GM12878 (cell line): ENCODE results near the gene FAM81B. TPM values are rescaled to one million over a fixed set of nuclear protein-coding genes. Genes with fewer than 3 reads are reported as not detected.

Experiments
- ATAC-seq: fragments of 200-7000 bp; cut with Tn5 transposase; 3 replicates; pipeline ENCODE4 v1.9.1; 2020; ENCODE audit warnings: mild to moderate bottlenecking, moderate library complexity
- BruUV-seq: library from RNA; stranded (reverse); fragments of 400-500 nt; replicated peaks from 2 replicates; lab custom pipeline; 2021; lab: Mats Ljungman, UMichigan
- CTCF ChIA-PET: fragments of 300-600 bp; sonication (Branson Sonifier 250); formaldehyde crosslinking; extraction: SDS; loops from one replicate; lab custom pipeline; 2021; ENCODE audit warnings: inconsistent platforms; lab: Yijun Ruan, JAX
- POLR2A ChIA-PET: fragments of 350-600 bp; formaldehyde crosslinking; extraction: SDS; loops from one replicate; lab custom pipeline; 2021; ENCODE audit warnings: inconsistent platforms; lab: Charles Lee
- RAD21 ChIA-PET: fragments of 300-600 bp; sonication (Branson Sonifier 250); formaldehyde crosslinking; loops from one replicate; lab custom pipeline; 2023; ENCODE audit warnings: antibody characterized with exemption; ENCODE audit not compliant: unreplicated experiment; lab: Charles Lee
- SMC1A ChIA-PET: fragments of 300-600 bp; sonication (Branson Sonifier 250); formaldehyde crosslinking; loops from one replicate; lab custom pipeline; 2023; ENCODE audit not compliant: unreplicated experiment, uncharacterized antibody; lab: Charles Lee
- DNase-seq: peaks from one replicate; pipeline ENCODE4 v3.0.0-alpha.2; 2011; ENCODE audit warnings: low read depth, low spot score
- FAIRE-seq: peaks from 3 replicates; lab custom pipeline; 2011; peaks lifted over from hg19 to GRCh38; lab: Jason Lieb, UNC
- H2AFZ ChIP-seq: 2 replicates; pipeline ENCODE4 v1.6.0; 2011; ENCODE audit warnings: low read depth, low read length, control low read depth; ENCODE audit not compliant: control insufficient read depth
- H3K27ac ChIP-seq: 2 replicates; pipeline ENCODE4 v1.5.1; 2011; ENCODE audit warnings: control low read depth; ENCODE audit not compliant: control insufficient read depth, insufficient read depth
- H3K27me3 ChIP-seq, 2 experiments: replicated peaks in 1 of 2; 2 replicates each; pipeline versions ENCODE4 v1.6.0 to v1.6.1; 2011; ENCODE audit warnings: low read length in 1 of 2; ENCODE audit not compliant: control insufficient read depth in 2 of 2, insufficient read depth in 2 of 2
- H3K36me3 ChIP-seq, 2 experiments: 2 replicates each; pipeline ENCODE4 v1.5.1; 2011; ENCODE audit warnings: low read length in 1 of 2; ENCODE audit not compliant: control insufficient read depth in 2 of 2, insufficient read depth in 2 of 2
- H3K4me1 ChIP-seq: 2 replicates; pipeline ENCODE4 v1.6.1; 2011; ENCODE audit warnings: mild to moderate bottlenecking, low read length, moderate library complexity, mixed read lengths; ENCODE audit not compliant: control insufficient read depth, insufficient read depth
- H3K4me2 ChIP-seq: 2 replicates; pipeline ENCODE4 v1.6.0; 2011; ENCODE audit warnings: control low read depth; ENCODE audit not compliant: control insufficient read depth, insufficient read depth
- H3K4me3 ChIP-seq: fragments of 200-600 bp; sonication (generic); 2 replicates; pipeline ENCODE4 v1.5.1; 2016
- H3K79me2 ChIP-seq: 2 replicates; pipeline ENCODE4 v1.6.0; 2011; ENCODE audit warnings: low read length; ENCODE audit not compliant: control insufficient read depth, insufficient read depth
- H3K9ac ChIP-seq: 2 replicates; pipeline ENCODE4 v1.8.0; 2011; ENCODE audit warnings: low read length, control low read depth, mixed read lengths; ENCODE audit not compliant: control insufficient read depth, insufficient read depth
- H3K9me3 ChIP-seq: replicated peaks from 3 replicates; pipeline ENCODE4 v1.5.1; 2011; ENCODE audit warnings: mild to moderate bottlenecking, low read length; ENCODE audit not compliant: control insufficient read depth, insufficient read depth
- H4K20me1 ChIP-seq: 2 replicates; pipeline ENCODE4 v1.6.0; 2011; ENCODE audit not compliant: control insufficient read depth, insufficient read depth
- BCL11A ChIP-seq: IDR thresholded peaks from 2 replicates; pipeline ENCODE4 v1.6.1; 2011; ENCODE audit warnings: low read depth, low read length
- CBX3 ChIP-seq: fragments of 200-600 bp; sonication (generic); IDR thresholded peaks from 2 replicates; pipeline ENCODE4 v1.6.1; 2016; ENCODE audit warnings: low read depth, borderline replicate concordance
- CEBPB ChIP-seq, 2 experiments: fragments of 150-350 bp in 1 of 2; IDR thresholded peaks; 2 replicates each; pipeline ENCODE4 v1.6.1; 2012 to 2014; ENCODE audit warnings: low read depth in 2 of 2, low read length in 2 of 2, borderline replicate concordance in 1 of 2, inconsistent platforms in 1 of 2
- CHD1 ChIP-seq: IDR thresholded peaks from 2 replicates; pipeline ENCODE4 v1.6.1; 2012; ENCODE audit warnings: low read depth, low read length, improper control_type of control experiment
- HDGF ChIP-seq: fragments of 450-650 bp; IDR thresholded peaks from 2 replicates; pipeline ENCODE4 v1.6.1; 2016; ENCODE audit warnings: antibody characterized with exemption
- IKZF2 ChIP-seq, 2 experiments: fragments of 450-650 bp; IDR thresholded peaks; 2 replicates each; pipeline ENCODE4 v1.6.1; 2017; ENCODE audit warnings: mild to moderate bottlenecking in 2 of 2, moderate library complexity in 2 of 2
- KAT2A ChIP-seq: conservative IDR thresholded peaks from 2 replicates; pipeline ENCODE4 v1.6.1; 2011; ENCODE audit warnings: low read depth, low read length; ENCODE audit not compliant: control insufficient read depth
- NFYA ChIP-seq: IDR thresholded peaks from 2 replicates; pipeline ENCODE4 v1.6.1; 2011; ENCODE audit warnings: low read depth, mild to moderate bottlenecking, low read length, improper control_type of control experiment, borderline replicate concordance
- POLR2AphosphoS5 ChIP-seq: IDR thresholded peaks from 2 replicates; pipeline ENCODE4 v1.6.1; 2011; ENCODE audit warnings: mild to moderate bottlenecking, low read length, inconsistent platforms
- RAD51 ChIP-seq: fragments of 450-650 bp; IDR thresholded peaks from 2 replicates; pipeline ENCODE4 v1.6.1; 2016; ENCODE audit warnings: moderate library complexity, mild to moderate bottlenecking, inconsistent platforms
- RELA ChIP-seq: fragments of 450-650 bp; IDR thresholded peaks from 2 replicates; pipeline ENCODE4 v1.8.0; 2014; ENCODE audit warnings: borderline replicate concordance; ENCODE audit not compliant: partially characterized antibody
- SIN3A ChIP-seq: IDR thresholded peaks from 2 replicates; pipeline ENCODE4 v1.6.1; 2012; ENCODE audit warnings: low read depth, low read length, improper control_type of control experiment
- SREBF2 ChIP-seq: IDR thresholded peaks from 2 replicates; pipeline ENCODE4 v1.6.1; 2012; ENCODE audit warnings: mild to moderate bottlenecking, low read length
- YY1 ChIP-seq: IDR thresholded peaks from 2 replicates; pipeline ENCODE4 v1.6.1; 2011; ENCODE audit warnings: low read depth, mild to moderate bottlenecking, low read length
- WGBS: methylation state at CpG from one replicate; pipeline ENCODE4 v1.1.6; 2016; ENCODE audit warnings: low lambda C conversion rate; ENCODE audit not compliant: insufficient replicate concordance, insufficient coverage; ENCODE audit errors: missing lambda C conversion rate; 5-methylcytosine and 5-hydroxymethylcytosine counted together
- in situ Hi-C: fragments of 300-500 bp; cut with MboI; formaldehyde crosslinking; loops from 9 replicates; pipeline ENCODE4 v1.14.3; 2018; ENCODE audit warnings: mixed read lengths
- intact Hi-C: fragments of 100-400 bp; cut with micrococcal nuclease; formaldehyde crosslinking; loops from one replicate; pipeline ENCODE4 v1.14.2; 2022; ENCODE audit not compliant: unreplicated experiment
- polyA plus RNA-seq, 11 experiments: library from polyadenylated mRNA; depleted of rRNA in 4 of 11; unstranded in 6 of 11; stranded (reverse) in 5 of 11; fragments of >200 nt; fragmentation: Nextera tagmentation in 4 of 11; fragmentation: Illumina TruSeq in 1 of 11; extraction: Ambion mirVana in 4 of 11; extraction: Trizol in 1 of 11; gene quantifications; 1 replicate in 1 of 11; 2 replicates in 10 of 11; pipeline versions ENCODE4 v1.2.1 to v1.2.3, GENCODE V29; 2011 to 2016; ENCODE audit warnings: inconsistent platforms in 2 of 11, missing spikeins in 2 of 11, low read depth in 1 of 11
- total RNA-seq, 4 experiments: library from RNA; depleted of rRNA in 3 of 4; stranded (reverse); fragments of >200 nt in 3 of 4; fragmentation: Illumina TruSeq in 1 of 4; extraction: Trizol in 1 of 4; gene quantifications; 2 replicates each; pipeline versions ENCODE4 v1.2.1 to v1.2.3, GENCODE V29; 2013 to 2021
- TF ChIP-seq, protein P1 (sequence below), 3 experiments: IDR thresholded peaks in 2 of 3; conservative IDR thresholded peaks in 1 of 3; 2 replicates each; pipeline ENCODE4 v1.5.1; 2011; ENCODE audit warnings: low read depth in 3 of 3, low read length in 3 of 3, mild to moderate bottlenecking in 3 of 3, control low read depth in 2 of 3, moderate library complexity in 2 of 3, inconsistent platforms in 1 of 3, mixed read lengths in 1 of 3; ENCODE audit not compliant: control insufficient read depth in 2 of 3, insufficient read depth in 1 of 3; ENCODE audit errors: extremely low read depth in 1 of 3
- TF ChIP-seq, protein P2 (sequence below): IDR thresholded peaks from 2 replicates; pipeline ENCODE4 v1.6.1; 2011; ENCODE audit warnings: borderline replicate concordance, low read depth, mild to moderate bottlenecking, moderate library complexity, low read length; ENCODE audit not compliant: insufficient read depth, poor library complexity, severe bottlenecking

FAM81B gene
- total and polyA plus RNA-seq, 10 of the 15 experiments (the other 5 are each of a cell fraction or from before 2014, with no cell fraction given), result not detected

DNA sequence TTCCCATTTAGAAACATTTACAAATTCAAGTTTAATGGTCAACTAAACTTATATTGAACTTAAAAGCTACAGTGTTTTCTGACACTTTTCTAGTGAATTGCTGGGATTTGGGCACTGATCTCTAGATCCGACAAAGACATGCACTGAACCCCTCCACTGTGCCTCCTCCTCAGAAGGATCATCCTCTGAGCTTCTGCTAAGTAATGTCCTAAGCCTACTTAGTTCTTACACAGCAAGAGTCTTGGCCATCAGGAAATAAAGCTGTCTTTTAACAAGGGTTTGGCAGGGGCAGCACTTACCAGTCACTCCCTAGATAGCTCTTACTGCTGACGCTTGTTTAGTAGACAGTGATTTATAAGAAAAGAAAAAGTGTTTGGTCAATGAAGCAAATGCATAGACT lies 50.5 kb downstream of the FAM81B start:
- Histone ChIP-seq H4K20me1 (no peaks in the 10 kb centered on the region), H2AFZ (no peak overlapping the region), H3K4me2 (no peak overlapping the region), H3K27me3 (no peaks in the 10 kb centered on the region; a peak in 2 of 4 replicates), H3K79me2 (no peaks in the 10 kb centered on the region), H3K27ac (no peak overlapping the region), H3K9ac (no peak overlapping the region), H3K36me3 (no peaks in the 10 kb centered on the region), H3K9me3 (no peaks in the 10 kb centered on the region), H3K4me1 (no peaks in the 10 kb centered on the region), H3K4me3 (no peak overlapping the region)
- ChIA-PET RAD21 (no interaction called here), POLR2A (no interaction called here), SMC1A (interaction anchor here (1.2 kb wide), 1 partner anchor 11 kb away, joined by 3 read pairs; no protein-coding TSS in a partner anchor), CTCF (interaction anchor here (0.6 kb wide), 1 partner anchor 78 kb away, joined by 3 read pairs; no protein-coding TSS in a partner anchor)
- no TSS peak for BruUV-seq
- 100% methylated on average over 2 of the region's 2 CpGs for WGBS
- FAIRE-seq (no peak), ATAC-seq (no peak), DNase-seq (no peak)
- TF ChIP-seq BCL11A (no peak), RELA (no peak), RAD51 (no peak)
- in situ Hi-C loops (no loop called here), intact Hi-C loops (no loop called here)

DNA sequence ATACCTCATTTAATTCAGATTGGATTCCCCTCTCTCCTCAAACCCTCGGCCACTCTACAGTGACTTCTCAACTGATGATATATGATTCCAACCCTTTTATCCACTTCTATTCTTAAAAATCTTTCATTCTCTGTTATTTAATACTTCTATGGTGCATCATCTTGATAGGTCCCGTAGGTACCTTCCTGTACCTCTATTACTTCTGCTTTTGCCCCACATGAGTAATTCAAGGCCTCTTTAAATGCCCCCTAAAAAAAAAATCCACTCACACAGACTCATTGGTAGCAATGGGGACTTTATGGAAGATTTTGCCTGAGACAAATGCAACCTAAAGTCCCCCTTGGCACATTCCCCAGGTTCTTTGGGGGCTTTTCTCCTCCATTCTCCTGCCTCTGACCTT lies 54.3 kb downstream of the FAM81B start:
- SMC1A ChIA-PET, result no interaction called here
- TF ChIP-seq, protein P1, sequence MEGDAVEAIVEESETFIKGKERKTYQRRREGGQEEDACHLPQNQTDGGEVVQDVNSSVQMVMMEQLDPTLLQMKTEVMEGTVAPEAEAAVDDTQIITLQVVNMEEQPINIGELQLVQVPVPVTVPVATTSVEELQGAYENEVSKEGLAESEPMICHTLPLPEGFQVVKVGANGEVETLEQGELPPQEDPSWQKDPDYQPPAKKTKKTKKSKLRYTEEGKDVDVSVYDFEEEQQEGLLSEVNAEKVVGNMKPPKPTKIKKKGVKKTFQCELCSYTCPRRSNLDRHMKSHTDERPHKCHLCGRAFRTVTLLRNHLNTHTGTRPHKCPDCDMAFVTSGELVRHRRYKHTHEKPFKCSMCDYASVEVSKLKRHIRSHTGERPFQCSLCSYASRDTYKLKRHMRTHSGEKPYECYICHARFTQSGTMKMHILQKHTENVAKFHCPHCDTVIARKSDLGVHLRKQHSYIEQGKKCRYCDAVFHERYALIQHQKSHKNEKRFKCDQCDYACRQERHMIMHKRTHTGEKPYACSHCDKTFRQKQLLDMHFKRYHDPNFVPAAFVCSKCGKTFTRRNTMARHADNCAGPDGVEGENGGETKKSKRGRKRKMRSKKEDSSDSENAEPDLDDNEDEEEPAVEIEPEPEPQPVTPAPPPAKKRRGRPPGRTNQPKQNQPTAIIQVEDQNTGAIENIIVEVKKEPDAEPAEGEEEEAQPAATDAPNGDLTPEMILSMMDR (IDR thresholded peaks at IDR 0.05 in 2 of 3, conservative IDR thresholded peaks at IDR 0.05 in 1 of 3; ENCODE audit: control insufficient read depth in 2 of 3, extremely low read depth in 1 of 3, insufficient read depth in 1 of 3, low read depth in 3 of 3, low read length in 3 of 3), result no peak
- TF ChIP-seq CEBPB (IDR thresholded peaks at IDR 0.05; ENCODE audit: borderline replicate concordance in 1 of 2, low read depth in 2 of 2, low read length in 2 of 2), result no peak
- no peak for TF ChIP-seq KAT2A
- TF ChIP-seq NFYA, result no peak
- TF ChIP-seq, protein P2, sequence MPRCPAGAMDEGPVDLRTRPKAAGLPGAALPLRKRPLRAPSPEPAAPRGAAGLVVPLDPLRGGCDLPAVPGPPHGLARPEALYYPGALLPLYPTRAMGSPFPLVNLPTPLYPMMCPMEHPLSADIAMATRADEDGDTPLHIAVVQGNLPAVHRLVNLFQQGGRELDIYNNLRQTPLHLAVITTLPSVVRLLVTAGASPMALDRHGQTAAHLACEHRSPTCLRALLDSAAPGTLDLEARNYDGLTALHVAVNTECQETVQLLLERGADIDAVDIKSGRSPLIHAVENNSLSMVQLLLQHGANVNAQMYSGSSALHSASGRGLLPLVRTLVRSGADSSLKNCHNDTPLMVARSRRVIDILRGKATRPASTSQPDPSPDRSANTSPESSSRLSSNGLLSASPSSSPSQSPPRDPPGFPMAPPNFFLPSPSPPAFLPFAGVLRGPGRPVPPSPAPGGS, result no peak
- no peak for TF ChIP-seq SREBF2
- TF ChIP-seq POLR2AphosphoS5, result no peak
- TF ChIP-seq HDGF, result no peak
- TF ChIP-seq CBX3, result no peak
- TF ChIP-seq CHD1, result no peak
- no peak for TF ChIP-seq SIN3A
- TF ChIP-seq YY1, result no peak
- TF ChIP-seq IKZF2 (IDR thresholded peaks at IDR 0.05), result no peak

More for the DNA sequence above, 54.3 kb downstream of the FAM81B start:
- H4K20me1 ChIP-seq, result no peaks in the 10 kb centered on the region
- RAD21 ChIA-PET, result no interaction called here
- H3K9ac ChIP-seq, result no peak overlapping the region
- WGBS, result 3% methylated on average over 2 of the region's 2 CpGs
- no peaks in the 10 kb centered on the region for H3K9me3 ChIP-seq
- no peaks in the 10 kb centered on the region for H3K36me3 ChIP-seq
- in situ Hi-C loops, result no loop called here
- no peak; the same call in 2 of the 3 replicates for ATAC-seq
- POLR2A ChIA-PET, result no interaction called here
- no peaks in the 10 kb centered on the region for H3K79me2 ChIP-seq
- no peaks in the 10 kb centered on the region; a peak in 1 of 4 replicates for H3K27me3 ChIP-seq
- FAIRE-seq, result no peak
- BruUV-seq, result no TSS peak
- intact Hi-C loops, result no loop called here
- H3K4me1 ChIP-seq, result no peaks in the 10 kb centered on the region
- H3K4me3 ChIP-seq, result no peak overlapping the region
- CTCF ChIA-PET, result no interaction called here
- no peak for DNase-seq
- no peak overlapping the region for H2AFZ ChIP-seq
- no peak overlapping the region for H3K4me2 ChIP-seq
- no peak overlapping the region for H3K27ac ChIP-seq
